ENCODE data around the gene CTIF. TPM values are rescaled to one million over a fixed set of nuclear protein-coding genes. Genes with fewer than 3 reads are reported as not detected.

CTIF gene
- total RNA-seq, 1 donor from 2014 or later: 137 TPM

DNA sequence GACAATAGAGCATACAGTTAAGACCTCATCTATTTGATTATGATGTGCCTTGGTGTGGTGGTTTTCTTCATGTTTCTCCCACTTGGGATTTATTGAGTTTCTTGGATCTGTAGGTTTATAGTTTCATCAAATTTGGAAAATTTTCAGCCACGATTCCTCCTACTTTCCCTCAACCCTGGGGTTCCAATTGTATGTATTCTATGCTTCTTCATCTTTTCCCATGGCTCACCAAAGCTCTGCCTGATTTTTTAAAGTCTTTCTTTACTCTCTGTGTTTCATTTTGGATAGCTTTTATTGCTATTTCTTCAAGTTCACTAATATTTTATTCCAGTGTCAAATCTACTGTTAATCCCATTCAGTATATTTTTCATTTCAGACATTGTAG, 132.7 kb downstream of the CTIF start:
- Mint-ChIP-seq H3K27me3 (ENCODE audit: unreplicated experiment) (peaks cover 7% of the 10 kb centered on the region), H3K4me3 (ENCODE audit: unreplicated experiment) (no peak overlapping the region), H3K27ac (ENCODE audit: unreplicated experiment) (no peak overlapping the region), H3K4me1 (ENCODE audit: low read depth, unreplicated experiment) (no peaks in the 10 kb centered on the region), H3K36me3 (ENCODE audit: unreplicated experiment) (peaks cover 18% of the 10 kb centered on the region), H3K9me3 (ENCODE audit: unreplicated experiment) (peaks cover 8% of the 10 kb centered on the region)
- no peak for DNase-seq
- TF ChIP-seq, protein P1, sequence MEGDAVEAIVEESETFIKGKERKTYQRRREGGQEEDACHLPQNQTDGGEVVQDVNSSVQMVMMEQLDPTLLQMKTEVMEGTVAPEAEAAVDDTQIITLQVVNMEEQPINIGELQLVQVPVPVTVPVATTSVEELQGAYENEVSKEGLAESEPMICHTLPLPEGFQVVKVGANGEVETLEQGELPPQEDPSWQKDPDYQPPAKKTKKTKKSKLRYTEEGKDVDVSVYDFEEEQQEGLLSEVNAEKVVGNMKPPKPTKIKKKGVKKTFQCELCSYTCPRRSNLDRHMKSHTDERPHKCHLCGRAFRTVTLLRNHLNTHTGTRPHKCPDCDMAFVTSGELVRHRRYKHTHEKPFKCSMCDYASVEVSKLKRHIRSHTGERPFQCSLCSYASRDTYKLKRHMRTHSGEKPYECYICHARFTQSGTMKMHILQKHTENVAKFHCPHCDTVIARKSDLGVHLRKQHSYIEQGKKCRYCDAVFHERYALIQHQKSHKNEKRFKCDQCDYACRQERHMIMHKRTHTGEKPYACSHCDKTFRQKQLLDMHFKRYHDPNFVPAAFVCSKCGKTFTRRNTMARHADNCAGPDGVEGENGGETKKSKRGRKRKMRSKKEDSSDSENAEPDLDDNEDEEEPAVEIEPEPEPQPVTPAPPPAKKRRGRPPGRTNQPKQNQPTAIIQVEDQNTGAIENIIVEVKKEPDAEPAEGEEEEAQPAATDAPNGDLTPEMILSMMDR (IDR thresholded peaks at IDR 0.05; ENCODE audit: partially characterized antibody, unreplicated experiment): no peak

DNA sequence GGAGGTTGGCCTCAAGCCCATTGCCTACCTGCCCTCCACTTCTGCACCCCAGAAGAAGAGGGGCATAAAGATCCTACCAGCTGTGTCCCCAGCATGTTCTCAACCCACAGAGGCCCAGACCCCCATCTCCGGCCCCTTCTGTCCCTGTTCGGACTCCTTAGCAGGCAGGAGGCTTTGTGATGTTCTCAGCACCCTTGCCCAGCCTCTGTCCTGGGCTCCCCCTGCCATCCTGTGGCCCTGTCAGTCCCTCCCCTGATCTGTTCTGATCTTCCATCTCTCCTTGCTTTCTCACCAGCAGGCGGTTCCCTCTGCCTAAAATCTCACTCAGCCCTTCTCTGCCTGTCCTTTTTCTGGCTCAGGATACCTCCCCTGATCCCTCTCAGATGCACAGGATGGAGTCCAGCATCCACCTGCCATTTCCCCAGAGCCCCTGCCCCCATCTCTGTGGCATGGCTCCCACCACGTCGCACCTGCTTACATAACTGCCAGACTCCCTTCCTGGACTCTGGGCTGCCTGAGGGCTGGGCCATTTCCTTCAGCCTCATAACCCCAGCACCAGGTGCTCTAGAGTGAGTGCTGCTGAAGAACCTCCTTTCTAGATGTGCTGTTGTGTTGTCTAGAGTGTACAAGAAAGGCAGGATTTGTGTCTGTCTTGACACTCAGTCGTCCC, 134.0 kb downstream of the CTIF start:
- TF ChIP-seq, protein P1 (IDR thresholded peaks at IDR 0.05; ENCODE audit: partially characterized antibody, unreplicated experiment): no peak
- no peak overlapping the region for H3K4me3 Mint-ChIP-seq (ENCODE audit: unreplicated experiment)
- peaks cover 18% of the 10 kb centered on the region for H3K36me3 Mint-ChIP-seq (ENCODE audit: unreplicated experiment)
- peaks cover 2% of the 10 kb centered on the region for H3K4me1 Mint-ChIP-seq (ENCODE audit: low read depth, unreplicated experiment)
- peaks cover 5% of the 10 kb centered on the region for H3K27me3 Mint-ChIP-seq (ENCODE audit: unreplicated experiment)
- no peak overlapping the region for H3K27ac Mint-ChIP-seq (ENCODE audit: unreplicated experiment)
- H3K9me3 Mint-ChIP-seq (ENCODE audit: unreplicated experiment): peaks cover 5% of the 10 kb centered on the region
- peak; percentile 8 for DNase-seq

DNA sequence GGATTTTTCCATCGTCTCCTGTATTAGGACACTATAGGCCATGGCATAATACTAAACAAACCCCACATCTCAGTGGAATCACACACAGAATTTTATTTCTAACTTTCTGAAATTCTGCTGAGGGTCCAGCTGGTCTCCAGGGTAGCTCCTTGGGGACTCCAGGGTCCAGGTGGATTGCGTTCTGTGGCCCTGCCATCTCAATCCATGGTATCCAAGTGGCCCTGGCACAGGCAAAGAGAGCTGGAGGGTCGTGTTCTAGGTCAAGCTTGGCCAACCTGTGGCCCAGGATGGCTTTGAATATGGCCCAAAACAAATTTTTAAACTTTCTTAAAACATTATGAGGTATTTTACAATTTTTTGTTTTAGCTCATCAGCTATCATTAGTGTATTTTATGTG, 134.6 kb downstream of the CTIF start:
- peaks cover 18% of the 10 kb centered on the region for H3K36me3 Mint-ChIP-seq (ENCODE audit: unreplicated experiment)
- no peak overlapping the region for H3K27ac Mint-ChIP-seq (ENCODE audit: unreplicated experiment)

DNA sequence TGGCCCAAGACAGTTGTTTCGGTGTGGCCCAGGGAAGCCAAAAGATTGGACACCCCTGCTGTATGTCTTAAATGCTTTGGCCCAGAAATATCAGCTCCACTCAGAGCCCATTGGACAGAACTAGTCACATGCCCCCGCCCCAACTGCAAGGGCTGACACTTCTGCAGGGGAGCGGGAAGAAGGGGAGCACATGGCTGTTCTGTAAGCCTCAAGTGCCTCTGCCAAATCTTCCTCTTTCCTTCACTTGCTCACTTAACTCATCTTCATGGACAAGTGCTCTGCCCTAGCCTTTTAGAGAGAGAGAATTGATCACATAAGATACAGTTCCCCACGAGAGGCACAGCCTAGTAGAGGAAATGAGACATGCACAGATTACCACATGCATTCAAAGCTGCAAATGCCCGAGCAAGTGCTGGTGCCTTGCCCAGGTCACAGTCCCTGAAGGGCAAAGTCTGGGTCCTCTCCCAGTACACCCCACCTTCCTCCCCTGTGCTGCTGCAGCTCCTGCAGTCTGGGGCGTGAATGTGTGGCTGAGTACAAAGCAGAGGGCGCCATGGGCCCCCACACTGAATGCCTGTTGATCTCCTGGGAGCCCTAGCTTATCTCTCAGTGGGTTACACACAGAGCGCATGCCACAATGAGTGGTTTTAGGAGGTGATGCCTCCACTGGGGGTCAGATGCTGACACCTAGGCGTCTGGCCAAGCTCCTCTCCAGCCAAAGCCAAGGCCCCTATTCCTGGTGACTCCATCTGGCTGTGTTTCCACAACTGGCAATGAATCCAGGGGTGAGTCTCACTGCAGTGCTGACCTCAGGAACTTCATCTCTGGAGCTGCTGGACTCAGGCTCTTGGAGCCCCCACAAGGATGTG, 135.3 kb downstream of the CTIF start:
- Mint-ChIP-seq H3K9me3 (ENCODE audit: unreplicated experiment) (peaks cover 5% of the 10 kb centered on the region), H3K4me3 (ENCODE audit: unreplicated experiment) (no peak overlapping the region), H3K36me3 (ENCODE audit: unreplicated experiment) (peaks cover 18% of the 10 kb centered on the region), H3K27me3 (ENCODE audit: unreplicated experiment) (peaks cover 2% of the 10 kb centered on the region), H3K4me1 (ENCODE audit: low read depth, unreplicated experiment) (peaks cover 2% of the 10 kb centered on the region), H3K27ac (ENCODE audit: unreplicated experiment) (no peak overlapping the region)
- DNase-seq: no peak
- TF ChIP-seq, protein P1 (IDR thresholded peaks at IDR 0.05; ENCODE audit: partially characterized antibody, unreplicated experiment): no peak

More for the DNA sequence above, 134.6 kb downstream of the CTIF start:
- Mint-ChIP-seq H3K4me3 (ENCODE audit: unreplicated experiment) (no peak overlapping the region), H3K27me3 (ENCODE audit: unreplicated experiment) (peaks cover 4% of the 10 kb centered on the region), H3K4me1 (ENCODE audit: low read depth, unreplicated experiment) (peaks cover 2% of the 10 kb centered on the region), H3K9me3 (ENCODE audit: unreplicated experiment) (peaks cover 5% of the 10 kb centered on the region)
- no peak for DNase-seq
- TF ChIP-seq, protein P1 (IDR thresholded peaks at IDR 0.05; ENCODE audit: partially characterized antibody, unreplicated experiment): no peak
